K562 (cell line): Measurements from ENCODE around the gene PLK5. TPM values are rescaled to one million over a fixed set of nuclear protein-coding genes. Genes with fewer than 3 reads are reported as not detected.
A peak's percentile ranks its signal among the peaks of the same experiment; 100 is the strongest.

Experiments used
- BRD4 ChIP-seq: fragments of 200-600 bp; sonication (generic); IDR thresholded peaks from 2 replicates; pipeline ENCODE4 v1.6.1; 2017; ENCODE audit warnings: inconsistent platforms
- CBX5 ChIP-seq: IDR thresholded peaks from 2 replicates; pipeline ENCODE4 v1.6.1; 2014; ENCODE audit warnings: low read depth, borderline replicate concordance
- CEBPB ChIP-seq: fragments of 450-650 bp; IDR thresholded peaks from 2 replicates; pipeline ENCODE4 v1.6.1; 2016; ENCODE audit warnings: missing genetic modification characterization, missing compliant biosample characterization
- CREBBP ChIP-seq: IDR thresholded peaks from one replicate; pipeline ENCODE4 v1.6.1; 2012; ENCODE audit warnings: low read depth, mild to moderate bottlenecking, control low read depth, inconsistent platforms, low read length
- E2F3 ChIP-seq: fragments of 250-450 bp; sonication (Bioruptor Pico); IDR thresholded peaks from 2 replicates; pipeline ENCODE4 v1.4.0; 2020; ENCODE audit warnings: mild to moderate bottlenecking
- ETV1 ChIP-seq: fragments of 450-650 bp; conservative IDR thresholded peaks from 2 replicates; pipeline ENCODE4 v1.6.1; 2016; ENCODE audit warnings: missing genetic modification characterization, control low read depth, low read depth, missing compliant biosample characterization
- FOXA1 ChIP-seq: fragments of 450-650 bp; IDR thresholded peaks from 2 replicates; pipeline ENCODE4 v1.6.1; 2016; ENCODE audit warnings: mild to moderate bottlenecking, borderline replicate concordance
- HDGF ChIP-seq: fragments of 450-650 bp; IDR thresholded peaks from 2 replicates; pipeline ENCODE4 v1.6.1; 2016
- NELFE ChIP-seq: IDR thresholded peaks from 2 replicates; pipeline ENCODE4 v1.6.1; 2011; ENCODE audit warnings: mild to moderate bottlenecking; ENCODE audit not compliant: insufficient read depth, insufficient read length
- POLR2A ChIP-seq: fragments of 450-650 bp; conservative IDR thresholded peaks from 2 replicates; pipeline ENCODE4 v1.6.1; 2016
- POLR2G ChIP-seq: fragments of 200-400 bp; formaldehyde crosslinking; IDR thresholded peaks from 2 replicates; pipeline ENCODE4 v1.6.1; 2017; ENCODE audit warnings: low read depth, mild to moderate bottlenecking, antibody characterized with exemption, low read length, moderate library complexity
- SLC30A9 ChIP-seq: fragments of 250-450 bp; sonication (Bioruptor Pico); IDR thresholded peaks from 2 replicates; pipeline ENCODE4 v1.8.0; 2022; ENCODE audit warnings: mild to moderate bottlenecking, moderate library complexity
- SOX6 ChIP-seq: fragments of 450-650 bp; IDR thresholded peaks from 2 replicates; pipeline ENCODE4 v1.6.1; 2014; ENCODE audit warnings: mild to moderate bottlenecking
- TAF7 ChIP-seq: fragments of 450-650 bp; IDR thresholded peaks from 2 replicates; pipeline ENCODE4 v1.6.1; 2016; ENCODE audit warnings: missing genetic modification characterization, missing compliant biosample characterization
- ZBTB7A ChIP-seq: IDR thresholded peaks from 2 replicates; pipeline ENCODE4 v1.6.1; 2011; ENCODE audit warnings: low read depth, mild to moderate bottlenecking, low read length, moderate library complexity, borderline replicate concordance; ENCODE audit not compliant: control insufficient read depth
- ZNF263 ChIP-seq: sonication (generic); formaldehyde crosslinking; IDR thresholded peaks from 2 replicates; pipeline ENCODE4 v1.8.0; 2022; ENCODE audit warnings: mild to moderate bottlenecking, missing genetic modification reagents, borderline replicate concordance
- ZNF695 ChIP-seq: fragments of 450-650 bp; formaldehyde crosslinking; IDR thresholded peaks from 2 replicates; pipeline ENCODE4 v1.4.0; 2020; ENCODE audit warnings: mild to moderate bottlenecking, moderate library complexity
- polyA plus RNA-seq, 8 experiments: library from polyadenylated mRNA; depleted of rRNA in 4 of 8; stranded (reverse) in 5 of 8; unstranded in 3 of 8; fragments of >200 nt; fragmentation: Nextera tagmentation in 2 of 8; fragmentation: Illumina TruSeq in 1 of 8; extraction: Ambion mirVana in 2 of 8; extraction: Trizol in 1 of 8; gene quantifications; 2 replicates each; pipeline versions ENCODE4 v1.2.1 to v1.2.3, GENCODE V29; 2011 to 2014; ENCODE audit warnings: inconsistent platforms in 1 of 8, missing spikeins in 1 of 8
- total RNA-seq, 7 experiments: library from RNA; depleted of rRNA in 6 of 7; stranded (reverse); fragments of >200 nt in 6 of 7; fragmentation: Illumina TruSeq in 2 of 7; extraction: Trizol in 2 of 7; gene quantifications; 2 replicates each; pipeline versions ENCODE4 v1.2.1 to v1.2.3, GENCODE V29; 2011 to 2021; ENCODE audit warnings: low replicate concordance in 1 of 7
- TF ChIP-seq, protein P1 (sequence below): sonication (generic); formaldehyde crosslinking; IDR thresholded peaks from 2 replicates; pipeline ENCODE4 v1.8.0; 2022; ENCODE audit warnings: mild to moderate bottlenecking, missing genetic modification reagents
- TF ChIP-seq, protein P2 (sequence below): fragments of 450-650 bp; conservative IDR thresholded peaks from 2 replicates; pipeline ENCODE4 v1.6.1; 2016; ENCODE audit warnings: missing genetic modification characterization, low read depth, mild to moderate bottlenecking, missing compliant biosample characterization, moderate library complexity

PLK5 gene
- total and polyA plus RNA-seq, 9 of the 15 experiments (the other 6 are each of a cell fraction or from before 2014, with no cell fraction given) = 0.04 to 0.23 (median 0.11) TPM; not detected in 5

DNA sequence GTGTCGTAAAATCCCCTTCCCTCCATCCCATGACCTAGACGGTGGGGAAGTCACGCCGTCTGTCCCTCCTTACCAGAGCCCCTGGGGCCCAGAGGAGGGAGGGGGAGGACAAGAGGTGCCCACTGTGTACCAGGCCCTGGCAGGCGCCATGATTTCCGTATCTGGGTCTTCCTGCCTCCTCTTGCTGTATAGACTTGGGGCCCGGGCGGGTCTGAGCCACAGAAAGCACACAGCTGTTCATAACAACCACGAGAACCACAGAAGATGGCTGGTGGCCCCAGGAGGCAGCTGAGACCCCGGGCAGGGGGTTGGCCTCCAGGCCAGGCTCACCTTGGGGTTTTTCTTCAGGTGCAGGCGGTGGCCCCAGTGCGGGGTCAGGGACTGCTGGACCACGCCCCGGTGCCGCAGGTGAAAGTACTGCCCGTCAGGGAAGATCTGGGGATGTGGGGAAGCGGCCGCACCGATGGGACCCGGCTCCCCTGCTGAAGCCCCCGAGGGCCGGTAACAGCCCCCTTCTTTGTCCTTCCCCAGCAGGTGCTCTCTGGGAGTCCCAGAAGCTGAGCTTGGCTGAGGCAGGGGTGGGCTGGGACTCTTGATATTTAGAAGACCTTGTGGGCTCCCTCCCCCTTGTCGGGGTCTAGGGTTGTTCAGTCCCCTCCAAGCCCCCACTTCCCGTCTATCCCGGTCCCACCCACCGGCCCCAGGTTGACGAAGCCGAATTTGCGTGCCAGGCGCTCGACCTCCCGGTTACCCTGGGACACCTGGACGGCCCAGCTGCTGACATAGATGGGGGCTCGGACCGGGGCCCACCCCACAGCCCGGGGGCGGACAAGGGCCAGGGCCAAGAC, 34.2 kb upstream of the PLK5 start (continued):
- TF ChIP-seq, protein P1, sequence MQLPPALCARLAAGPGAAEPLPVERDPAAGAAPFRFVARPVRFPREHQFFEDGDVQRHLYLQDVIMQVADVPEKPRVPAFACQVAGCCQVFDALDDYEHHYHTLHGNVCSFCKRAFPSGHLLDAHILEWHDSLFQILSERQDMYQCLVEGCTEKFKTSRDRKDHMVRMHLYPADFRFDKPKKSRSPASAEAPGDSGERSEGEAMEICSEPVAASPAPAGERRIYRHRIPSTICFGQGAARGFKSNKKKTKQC = 0 out of 2 replicates have a peak, but pooled peaks have one; percentile 37
- no peak for TF ChIP-seq CBX5
- TF ChIP-seq ZBTB7A = peak; percentile 96
- TF ChIP-seq HDGF = no peak
- no peak for TF ChIP-seq ETV1 (tag)
- no peak for TF ChIP-seq TAF7 (tag)
- TF ChIP-seq FOXA1 = no peak
- 0 out of 2 replicates have a peak, but pooled peaks have one; percentile 17 for TF ChIP-seq ZNF263 (CRISPR knock-in tag)
- TF ChIP-seq E2F3 (CRISPR knock-in tag) = no peak
- TF ChIP-seq POLR2A = peak; percentile 67
- no peak for TF ChIP-seq BRD4
- TF ChIP-seq SOX6 = no peak
- TF ChIP-seq CREBBP = no peak
- no peak for TF ChIP-seq NELFE
- TF ChIP-seq, protein P2, sequence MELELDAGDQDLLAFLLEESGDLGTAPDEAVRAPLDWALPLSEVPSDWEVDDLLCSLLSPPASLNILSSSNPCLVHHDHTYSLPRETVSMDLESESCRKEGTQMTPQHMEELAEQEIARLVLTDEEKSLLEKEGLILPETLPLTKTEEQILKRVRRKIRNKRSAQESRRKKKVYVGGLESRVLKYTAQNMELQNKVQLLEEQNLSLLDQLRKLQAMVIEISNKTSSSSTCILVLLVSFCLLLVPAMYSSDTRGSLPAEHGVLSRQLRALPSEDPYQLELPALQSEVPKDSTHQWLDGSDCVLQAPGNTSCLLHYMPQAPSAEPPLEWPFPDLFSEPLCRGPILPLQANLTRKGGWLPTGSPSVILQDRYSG (tag) = no peak
- no peak for TF ChIP-seq CEBPB (tag)
- TF ChIP-seq SLC30A9 (CRISPR knock-in tag) = no peak
- no peak for TF ChIP-seq ZNF695 (CRISPR knock-in tag)
- peak; percentile 78 for TF ChIP-seq POLR2G
